GM19193 (cell line): ENCODE data around the gene RNF217.

Source experiments
- POLR2A ChIP-seq: IDR thresholded peaks from 4 replicates; pipeline ENCODE4 v1.6.1; 2011; ENCODE audit not compliant: insufficient read depth, insufficient read length; ENCODE audit errors: extremely low read depth

The RNF217 gene

GRCh38 chr6:125082908-125083683, 120.9 kb downstream of the RNF217 start:
- no peak for TF ChIP-seq POLR2A

- TF ChIP-seq POLR2A = no peak
These were observed 121.4 kb downstream of the RNF217 start for GRCh38 chr6:125083684-125083990.

DNA sequence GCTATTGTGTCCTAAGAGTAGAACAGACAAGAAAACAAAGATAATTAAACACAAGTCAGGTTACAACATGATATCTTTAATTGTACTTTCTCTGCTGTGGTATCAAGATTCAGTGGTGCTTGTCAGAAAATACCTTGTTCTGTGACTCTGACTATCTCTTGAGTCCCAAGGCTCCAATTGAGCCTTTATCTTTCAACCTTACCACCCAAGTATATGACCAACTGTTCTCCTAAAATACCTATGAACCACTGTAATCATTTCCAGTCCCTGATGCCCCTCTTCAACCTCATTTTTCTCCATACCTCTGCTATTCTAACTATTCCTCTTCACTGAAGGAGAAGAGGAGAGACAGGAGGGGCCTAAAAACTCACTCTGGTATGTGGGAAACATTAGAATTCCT, 124.5 kb downstream of the RNF217 start:
- TF ChIP-seq POLR2A = no peak

DNA sequence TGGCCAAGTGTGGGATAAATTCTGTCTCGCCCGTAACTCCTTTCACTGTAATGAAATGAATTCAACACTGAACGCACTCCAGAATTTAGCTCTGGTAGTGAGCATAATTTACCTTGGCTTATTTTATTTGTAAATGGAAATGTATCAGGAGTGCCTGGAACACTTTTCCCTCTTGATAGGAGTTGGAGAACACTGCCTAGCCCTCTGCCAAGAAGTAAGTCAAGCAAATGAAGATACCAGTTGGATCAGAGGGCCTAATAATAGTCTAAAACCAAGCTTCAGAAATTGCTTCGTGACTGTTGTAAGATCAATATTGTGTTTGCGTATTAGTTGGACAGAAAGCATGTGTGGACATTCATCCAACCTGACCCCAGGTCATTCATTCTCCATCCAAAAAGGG, 126.7 kb downstream of the RNF217 start:
- no peak for TF ChIP-seq POLR2A

DNA sequence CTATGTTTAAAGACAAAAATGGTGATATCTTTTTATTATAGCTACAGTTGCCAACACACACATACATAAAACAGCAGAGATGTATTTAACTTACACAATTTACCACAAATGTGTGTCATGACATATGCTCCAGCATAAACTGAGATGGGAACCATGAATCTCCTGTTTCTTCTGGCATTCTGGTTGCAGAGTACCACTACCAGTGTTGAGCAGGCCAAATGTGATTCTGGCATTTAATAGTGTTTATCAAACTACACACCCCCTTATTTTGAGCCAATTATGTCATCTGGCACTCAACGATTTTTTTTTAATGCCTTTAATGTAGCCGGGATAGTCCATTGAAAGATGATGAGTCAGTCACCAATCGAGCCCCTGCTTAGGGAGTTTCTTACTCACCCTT, 132.3 kb downstream of the RNF217 start:
- no peak for TF ChIP-seq POLR2A

- no peak for TF ChIP-seq POLR2A
These were observed 133.5 kb downstream of the RNF217 start for GRCh38 chr6:125095580-125096301.

DNA sequence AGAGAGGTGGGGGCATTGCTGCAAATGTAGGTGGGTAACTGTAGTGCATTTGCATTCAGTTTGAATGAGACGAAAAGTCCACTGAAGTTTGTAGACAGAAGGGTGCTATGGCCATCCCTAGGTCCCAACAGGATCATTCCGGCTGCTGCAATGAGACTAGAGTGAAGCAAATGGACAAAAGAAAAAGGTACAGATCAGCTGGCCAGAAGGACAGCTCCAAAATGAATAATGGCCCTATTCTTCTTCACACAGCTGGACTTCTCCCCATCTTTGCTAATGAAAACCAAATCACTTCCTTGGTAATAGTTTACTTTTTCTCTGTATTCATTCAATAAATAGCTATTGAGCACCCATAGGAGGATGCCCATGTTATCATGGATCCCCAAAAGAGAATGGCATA, 134.9 kb downstream of the RNF217 start:
- no peak for TF ChIP-seq POLR2A

DNA sequence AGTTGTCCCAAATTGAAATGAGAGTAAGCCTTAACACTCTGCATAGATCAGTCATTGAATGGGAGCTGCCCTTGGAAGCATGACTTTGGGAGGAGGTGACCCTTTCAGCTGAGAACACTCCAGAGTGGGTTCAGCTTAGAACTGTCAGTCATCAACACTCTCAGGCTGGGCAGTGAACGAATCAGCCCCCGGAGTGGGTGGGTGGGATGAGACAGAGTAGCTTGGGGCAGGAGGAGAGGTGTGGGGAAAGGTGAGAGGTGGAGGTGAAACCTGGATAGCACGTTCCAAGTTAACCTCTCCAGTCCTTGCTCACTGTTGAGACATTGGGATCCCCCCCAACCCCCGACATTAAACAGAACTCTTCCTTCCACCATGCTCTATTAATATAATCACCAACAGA, 136.0 kb downstream of the RNF217 start:
- no peak for TF ChIP-seq POLR2A

DNA sequence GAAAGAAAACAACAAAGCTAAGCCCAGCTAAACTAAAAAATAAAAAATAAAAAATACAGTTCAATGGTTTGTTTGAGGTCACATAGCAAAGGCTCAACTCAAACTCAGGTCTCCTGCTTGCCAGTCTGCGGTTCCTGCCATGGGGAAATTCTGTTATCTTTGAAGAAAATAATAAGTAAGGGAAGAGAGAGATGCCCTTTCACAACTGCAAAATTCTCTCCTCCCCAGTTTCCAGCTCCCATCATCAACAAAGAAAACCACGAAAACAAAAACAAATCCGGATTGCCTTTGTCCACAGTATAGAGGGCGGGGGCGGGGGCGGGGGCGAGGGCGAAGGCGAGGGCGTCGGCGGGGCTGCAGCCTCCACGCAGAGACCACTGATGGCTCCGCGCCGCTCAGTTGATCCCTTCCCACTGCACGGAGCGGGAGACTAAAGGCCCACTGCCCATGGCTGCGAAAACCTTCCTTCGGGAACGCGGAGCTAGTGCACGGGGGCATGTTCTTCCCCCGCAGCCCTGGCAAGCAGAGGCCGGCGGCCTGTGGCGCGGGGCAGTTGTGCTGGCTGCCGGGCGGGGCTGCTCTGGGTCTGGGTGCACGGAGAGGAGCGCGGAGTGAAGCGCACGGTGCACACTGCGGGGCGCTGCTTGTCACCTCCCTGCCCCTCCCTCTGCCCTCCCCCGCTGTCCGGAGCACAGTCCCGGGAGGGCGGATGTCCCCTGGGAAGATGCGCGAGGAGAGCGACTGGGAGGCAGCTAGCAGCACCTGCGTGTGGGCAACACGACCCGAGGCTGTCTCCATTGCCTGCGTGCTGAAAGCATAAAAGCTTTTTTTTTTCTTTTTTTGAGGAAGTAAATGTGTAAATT, 137.2 kb downstream of the RNF217 start:
- TF ChIP-seq POLR2A = no peak

DNA sequence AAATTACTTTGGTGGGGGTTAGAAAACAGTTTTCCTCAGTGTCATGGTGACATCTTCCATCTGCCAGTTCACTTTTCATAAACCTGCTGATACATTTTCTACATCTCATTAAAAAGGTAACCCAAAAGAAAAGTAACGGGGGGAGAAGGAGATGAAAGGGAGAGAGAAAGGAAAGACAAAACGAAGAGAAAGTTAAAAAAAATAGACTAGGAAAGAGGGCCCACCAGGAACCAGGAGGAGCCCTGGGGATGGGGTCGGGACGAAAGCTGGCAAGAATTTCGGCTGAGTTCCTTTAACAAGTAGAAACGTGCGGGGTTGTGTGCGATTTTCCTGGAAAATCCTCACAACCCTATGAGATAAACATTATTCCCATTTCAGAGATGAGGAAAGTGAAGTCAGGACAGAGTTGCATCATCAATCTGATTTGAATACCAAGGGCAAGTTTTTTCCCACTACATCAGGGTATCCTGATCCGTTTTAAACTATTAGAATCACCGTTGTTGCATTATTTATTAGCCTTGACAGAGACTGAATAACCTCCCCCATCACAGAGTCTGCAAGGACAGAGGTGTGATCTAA, 137.9 kb downstream of the RNF217 start:
- TF ChIP-seq POLR2A = no peak

GRCh38 chr6:125101128-125101527, 138.9 kb downstream of the RNF217 start:
- TF ChIP-seq POLR2A = no peak

DNA sequence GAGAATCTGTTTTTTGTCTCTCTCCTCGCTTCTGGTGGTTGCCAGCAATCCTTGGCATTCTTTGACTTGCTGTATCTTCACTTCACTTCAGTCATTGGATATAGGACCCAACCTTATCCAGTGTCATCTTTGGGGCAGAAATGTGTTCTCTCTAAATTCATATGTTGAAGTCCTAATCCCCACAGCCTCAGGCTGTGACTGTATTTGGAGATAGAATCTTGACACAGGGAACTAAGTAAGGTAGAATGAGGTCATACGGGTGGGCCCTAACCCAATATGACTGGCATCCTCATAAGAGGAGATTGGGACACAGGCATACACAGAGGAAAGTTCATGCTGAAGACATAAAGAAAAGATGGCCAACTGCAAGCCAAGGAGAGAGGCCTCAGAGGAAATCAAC, 139.4 kb downstream of the RNF217 start:
- TF ChIP-seq POLR2A = no peak

GRCh38 chr6:125102411-125102810, 140.2 kb downstream of the RNF217 start:
- no peak for TF ChIP-seq POLR2A

DNA sequence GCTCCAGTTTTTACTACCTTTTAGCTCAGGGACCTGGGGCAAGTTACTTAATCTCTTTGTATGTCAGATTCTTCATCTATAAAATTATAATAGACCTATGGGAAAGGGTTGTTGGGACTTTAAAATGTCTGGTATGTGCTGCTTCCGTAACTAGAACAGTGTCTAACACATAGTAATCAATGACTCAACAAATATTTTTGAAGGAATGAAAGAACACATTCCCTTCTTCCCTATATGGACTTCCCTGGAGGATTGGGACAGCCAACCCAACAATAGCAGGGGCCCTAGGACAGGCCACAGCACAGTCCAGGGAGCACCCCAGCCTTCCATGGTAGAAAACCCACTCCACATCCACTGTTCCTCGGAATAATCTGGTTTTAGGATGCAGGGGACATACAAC, 140.7 kb downstream of the RNF217 start:
- TF ChIP-seq POLR2A = no peak

DNA sequence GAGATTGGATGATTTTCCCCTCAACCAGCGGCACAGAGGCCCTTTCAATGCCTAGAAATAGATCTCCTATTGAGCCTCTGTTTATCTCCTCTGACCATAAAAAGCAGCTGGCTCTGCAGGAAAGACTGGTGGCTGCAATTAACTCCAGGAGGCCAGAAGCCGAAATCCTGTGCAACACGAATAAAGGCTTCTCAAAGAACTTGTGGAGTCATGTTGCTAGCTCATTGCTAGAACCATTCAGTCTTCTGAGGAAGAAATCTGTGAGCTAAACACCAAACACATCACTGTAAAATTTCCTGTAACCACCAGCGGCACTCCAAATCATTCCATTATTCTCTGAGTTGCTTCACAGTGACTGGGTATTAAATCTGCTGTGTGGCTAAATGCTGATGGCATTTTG, 142.2 kb downstream of the RNF217 start:
- no peak for TF ChIP-seq POLR2A
